GM18505 (cell line): ENCODE data around the gene FLYWCH2.

Source experiments
- ATAC-seq: cut with Tn5 transposase; IDR thresholded peaks from one replicate; pipeline ENCODE4 v1.9.1; 2021; ENCODE audit not compliant: unreplicated experiment
- POLR2A ChIP-seq: IDR thresholded peaks from 4 replicates; pipeline ENCODE4 v1.6.1; 2011; ENCODE audit warnings: borderline replicate concordance; ENCODE audit not compliant: insufficient read depth, insufficient read length; ENCODE audit errors: extremely low read depth

Gene FLYWCH2

GRCh38 chr16:2858245-2859025, 24.6 kb upstream of the FLYWCH2 start:
- no peak for TF ChIP-seq POLR2A
- ATAC-seq, result no peak

DNA sequence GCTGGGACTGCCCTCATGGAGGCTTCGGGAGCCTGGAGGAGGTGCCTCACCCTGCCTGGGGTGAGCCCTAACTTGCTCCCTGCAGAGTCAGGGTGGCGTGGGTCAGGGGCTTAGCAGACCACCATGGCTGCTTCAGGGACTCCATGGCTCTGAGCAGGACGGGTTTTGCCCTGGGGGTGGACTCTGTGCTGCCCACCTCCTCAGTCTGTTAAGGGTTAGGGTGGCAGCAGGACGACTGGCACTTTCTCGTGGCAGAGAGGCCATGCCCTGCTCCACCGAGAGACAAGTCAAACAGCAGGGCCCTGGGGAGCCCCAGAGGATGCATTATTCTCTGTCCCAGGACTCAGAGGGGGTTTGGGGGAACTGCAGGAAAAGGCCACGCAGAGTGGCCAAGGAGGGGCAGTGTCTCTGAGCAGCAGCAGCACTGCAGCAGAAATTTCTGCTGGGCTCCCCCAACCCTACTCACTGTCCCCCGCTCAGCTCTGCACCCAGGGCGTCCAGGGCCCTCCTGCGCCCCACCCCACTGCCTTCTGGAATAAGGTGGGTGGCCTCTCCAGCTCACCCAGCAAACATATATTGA, 23.2 kb upstream of the FLYWCH2 start:
- ATAC-seq, result no peak
- TF ChIP-seq POLR2A, result no peak

GRCh38 chr16:2860826-2861567, 22.0 kb upstream of the FLYWCH2 start:
- ATAC-seq, result no peak
- no peak for TF ChIP-seq POLR2A

DNA sequence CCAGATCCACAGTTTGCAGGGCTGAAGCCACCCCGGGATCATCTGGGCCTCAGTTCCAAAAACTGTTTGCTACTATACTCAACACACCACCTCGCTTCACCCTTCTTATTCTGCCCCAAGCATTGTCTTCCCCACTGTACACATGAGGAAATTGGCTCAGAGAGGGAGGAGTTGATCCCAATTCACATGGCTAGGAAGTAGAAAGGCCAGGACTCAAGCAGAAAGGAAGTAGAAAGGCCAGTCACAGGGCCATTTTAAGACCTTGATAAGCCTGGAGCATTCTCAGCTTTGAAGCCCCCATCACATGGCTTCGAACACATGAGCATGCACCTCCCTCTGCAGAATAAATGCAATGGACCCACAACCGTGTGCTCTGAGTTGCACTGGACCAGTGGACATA, 17.4 kb upstream of the FLYWCH2 start:
- no peak for ATAC-seq
- TF ChIP-seq POLR2A, result no peak

GRCh38 chr16:2866431-2866830, 16.6 kb upstream of the FLYWCH2 start:
- TF ChIP-seq POLR2A, result no peak
- no peak for ATAC-seq

DNA sequence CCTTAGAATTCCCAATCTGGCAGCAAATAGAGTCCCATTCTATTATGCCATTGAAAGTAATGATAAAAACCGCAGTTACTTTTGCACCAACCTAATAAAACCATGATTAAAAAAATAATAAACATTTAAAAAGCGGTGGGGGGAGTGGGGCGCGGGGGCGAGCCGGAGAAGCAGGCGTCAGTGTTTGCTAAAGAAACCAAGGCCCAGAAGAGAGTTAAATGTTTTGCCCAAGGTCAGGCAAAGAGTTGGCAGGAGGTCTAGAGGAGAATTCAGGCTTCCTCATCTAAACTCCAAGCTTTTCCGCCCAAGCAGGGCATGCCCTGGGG, 15.4 kb upstream of the FLYWCH2 start:
- ATAC-seq, result no peak
- no peak for TF ChIP-seq POLR2A

- peak; percentile 95 for TF ChIP-seq POLR2A
- peak; percentile 94 for ATAC-seq
These were observed 14.8 kb upstream of the FLYWCH2 start for GRCh38 chr16:2867987-2868789.

GRCh38 chr16:2871926-2872325, 11.1 kb upstream of the FLYWCH2 start:
- ATAC-seq, result no peak
- TF ChIP-seq POLR2A, result no peak

DNA sequence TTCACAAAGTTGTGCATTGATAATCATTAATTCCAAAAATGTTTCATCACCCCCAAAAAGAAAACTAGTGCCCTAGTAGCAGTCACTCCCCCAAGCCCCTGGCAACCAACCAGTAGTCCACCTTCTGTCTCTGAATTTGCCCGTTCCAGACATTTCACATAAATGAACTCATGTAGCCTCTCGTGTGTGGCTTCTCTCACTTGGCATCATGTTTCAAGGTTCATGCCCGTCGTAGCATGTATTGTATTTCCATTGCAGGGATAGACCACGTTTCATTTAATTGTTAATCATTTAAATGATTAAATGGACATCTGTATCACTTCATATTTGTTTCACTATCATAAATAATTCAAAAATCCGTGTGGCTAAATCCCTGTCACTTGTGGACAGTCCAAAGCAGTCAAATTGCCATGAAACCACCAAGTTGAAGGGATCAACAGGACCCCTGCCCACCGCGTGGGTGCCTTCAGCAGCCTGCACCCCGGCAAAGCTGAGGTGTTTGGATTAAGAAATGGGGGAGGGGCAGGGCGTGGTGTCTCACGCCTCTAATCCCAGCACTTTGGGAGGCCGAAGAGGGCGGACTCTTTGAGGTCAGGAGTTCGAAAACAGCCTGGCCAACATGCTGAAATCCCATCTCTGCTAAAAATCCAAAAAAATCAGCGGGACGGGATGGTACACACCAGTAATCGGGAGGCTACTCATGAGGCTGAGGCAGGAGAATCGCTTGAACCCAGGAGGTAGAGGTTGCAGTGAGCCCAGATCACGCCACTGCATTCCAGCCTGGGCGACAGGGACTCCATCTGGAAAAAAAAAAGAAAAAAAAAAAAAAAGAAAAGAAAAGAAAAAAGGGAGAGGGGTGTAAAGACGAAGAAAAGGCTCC, 8.7 kb upstream of the FLYWCH2 start:
- ATAC-seq, result no peak
- no peak for TF ChIP-seq POLR2A

GRCh38 chr16:2874912-2875362, 8.1 kb upstream of the FLYWCH2 start:
- no peak for TF ChIP-seq POLR2A
- peak; percentile 58 for ATAC-seq

- no peak for ATAC-seq
- no peak for TF ChIP-seq POLR2A
These were observed 3.0 kb upstream of the FLYWCH2 start for GRCh38 chr16:2879854-2880508.
